Measurements from ENCODE around the gene CST7.

The CST7 gene

GRCh38 chr20:25005220-25005619 lies 56.2 kb downstream of the CST7 start:
- no peak for DNase-seq (ENCODE audit: low spot score)

DNA sequence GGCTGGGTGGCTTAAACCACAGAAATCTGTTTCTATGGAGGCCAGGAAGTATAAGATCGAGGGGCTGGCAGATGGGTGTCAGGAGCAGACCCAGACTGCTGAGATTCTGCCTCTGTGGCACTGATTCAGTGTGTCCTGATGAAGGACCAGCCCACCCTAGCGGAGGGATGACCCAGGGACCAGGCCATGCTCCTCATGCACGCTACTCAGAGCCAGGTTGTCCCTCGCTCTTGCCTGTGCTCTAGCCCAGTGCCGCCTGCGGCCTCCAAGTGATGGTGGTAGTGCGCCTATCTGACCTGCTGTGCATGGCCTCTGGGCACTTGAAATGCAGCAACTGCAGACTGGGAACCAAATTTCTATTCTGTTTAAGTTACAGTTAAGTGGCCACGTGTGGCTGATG lies 56.6 kb downstream of the CST7 start:
- DNase-seq (ENCODE audit: low spot score): no peak

GRCh38 chr20:25006431-25007167 lies 57.5 kb downstream of the CST7 start:
- DNase-seq (ENCODE audit: low spot score): no peak

GRCh38 chr20:25007491-25008305 lies 58.6 kb downstream of the CST7 start:
- DNase-seq (ENCODE audit: low spot score): no peak

DNA sequence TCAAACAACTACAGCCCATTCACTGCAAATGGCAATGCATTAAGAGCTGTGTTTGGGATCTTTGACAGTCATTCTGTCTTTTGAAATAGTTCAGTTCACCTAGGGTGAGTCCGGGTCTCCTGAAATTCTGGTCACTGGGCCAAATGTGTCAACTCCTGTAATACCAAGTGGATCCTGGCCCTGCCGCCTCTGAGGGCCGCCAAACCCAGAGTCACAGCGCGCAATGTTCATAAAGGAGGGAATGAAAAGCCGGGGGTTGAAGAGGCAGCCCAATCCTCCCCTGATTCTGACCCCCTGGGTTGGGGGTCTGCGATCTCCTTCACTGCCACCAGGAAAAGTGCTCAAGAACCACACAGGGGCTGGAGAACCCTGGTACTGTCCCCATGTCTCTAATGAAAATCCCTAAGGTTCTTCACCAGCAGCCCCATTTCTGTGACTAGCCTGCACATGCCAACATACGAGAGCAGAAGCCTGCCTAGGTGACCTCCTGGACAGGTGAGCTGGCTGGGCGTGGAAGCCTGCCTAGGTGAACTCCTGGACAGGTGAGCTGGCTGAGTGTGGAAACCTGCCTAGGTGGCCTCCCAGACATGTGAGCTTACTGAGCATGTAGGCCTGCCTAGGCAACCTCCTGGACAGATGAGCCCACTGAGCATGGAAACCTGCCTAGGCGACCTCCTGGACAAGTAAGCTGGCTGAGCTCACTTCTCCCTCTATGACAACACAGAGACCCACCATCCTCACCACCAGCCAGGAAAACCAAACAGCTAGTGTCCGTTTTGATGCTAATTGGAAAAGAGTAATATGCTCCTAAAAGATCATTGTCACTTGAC lies 59.5 kb downstream of the CST7 start:
- DNase-seq (ENCODE audit: low spot score): no peak

Measured in RKO (cell line).